Epithelial cell of esophagus (primary cell): ENCODE results near the gene CDKN2A.

ENCODE experiments used
- DNase-seq: peaks from one replicate; pipeline ENCODE4 v3.0.0; 2010; ENCODE audit warnings: low read depth
- H3K4me3 ChIP-seq: 2 replicates; pipeline ENCODE4 v1.5.1; 2011; ENCODE audit warnings: mild to moderate bottlenecking, low read length, control low read depth
- TF ChIP-seq, protein P1 (sequence below): IDR thresholded peaks from 2 replicates; pipeline ENCODE4 v1.5.1; 2011; ENCODE audit warnings: low read depth, mild to moderate bottlenecking, low read length, control low read depth, inconsistent platforms; ENCODE audit not compliant: insufficient read depth; ENCODE audit errors: missing control alignments

Gene CDKN2A

GRCh38 chr9:22008384-22008716 lies 14.2 kb upstream of the CDKN2A start:
- TF ChIP-seq, protein P1, sequence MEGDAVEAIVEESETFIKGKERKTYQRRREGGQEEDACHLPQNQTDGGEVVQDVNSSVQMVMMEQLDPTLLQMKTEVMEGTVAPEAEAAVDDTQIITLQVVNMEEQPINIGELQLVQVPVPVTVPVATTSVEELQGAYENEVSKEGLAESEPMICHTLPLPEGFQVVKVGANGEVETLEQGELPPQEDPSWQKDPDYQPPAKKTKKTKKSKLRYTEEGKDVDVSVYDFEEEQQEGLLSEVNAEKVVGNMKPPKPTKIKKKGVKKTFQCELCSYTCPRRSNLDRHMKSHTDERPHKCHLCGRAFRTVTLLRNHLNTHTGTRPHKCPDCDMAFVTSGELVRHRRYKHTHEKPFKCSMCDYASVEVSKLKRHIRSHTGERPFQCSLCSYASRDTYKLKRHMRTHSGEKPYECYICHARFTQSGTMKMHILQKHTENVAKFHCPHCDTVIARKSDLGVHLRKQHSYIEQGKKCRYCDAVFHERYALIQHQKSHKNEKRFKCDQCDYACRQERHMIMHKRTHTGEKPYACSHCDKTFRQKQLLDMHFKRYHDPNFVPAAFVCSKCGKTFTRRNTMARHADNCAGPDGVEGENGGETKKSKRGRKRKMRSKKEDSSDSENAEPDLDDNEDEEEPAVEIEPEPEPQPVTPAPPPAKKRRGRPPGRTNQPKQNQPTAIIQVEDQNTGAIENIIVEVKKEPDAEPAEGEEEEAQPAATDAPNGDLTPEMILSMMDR, result no peak
- peak overlapping the region; percentile 92 for H3K4me3 ChIP-seq
- DNase-seq, result no peak

DNA sequence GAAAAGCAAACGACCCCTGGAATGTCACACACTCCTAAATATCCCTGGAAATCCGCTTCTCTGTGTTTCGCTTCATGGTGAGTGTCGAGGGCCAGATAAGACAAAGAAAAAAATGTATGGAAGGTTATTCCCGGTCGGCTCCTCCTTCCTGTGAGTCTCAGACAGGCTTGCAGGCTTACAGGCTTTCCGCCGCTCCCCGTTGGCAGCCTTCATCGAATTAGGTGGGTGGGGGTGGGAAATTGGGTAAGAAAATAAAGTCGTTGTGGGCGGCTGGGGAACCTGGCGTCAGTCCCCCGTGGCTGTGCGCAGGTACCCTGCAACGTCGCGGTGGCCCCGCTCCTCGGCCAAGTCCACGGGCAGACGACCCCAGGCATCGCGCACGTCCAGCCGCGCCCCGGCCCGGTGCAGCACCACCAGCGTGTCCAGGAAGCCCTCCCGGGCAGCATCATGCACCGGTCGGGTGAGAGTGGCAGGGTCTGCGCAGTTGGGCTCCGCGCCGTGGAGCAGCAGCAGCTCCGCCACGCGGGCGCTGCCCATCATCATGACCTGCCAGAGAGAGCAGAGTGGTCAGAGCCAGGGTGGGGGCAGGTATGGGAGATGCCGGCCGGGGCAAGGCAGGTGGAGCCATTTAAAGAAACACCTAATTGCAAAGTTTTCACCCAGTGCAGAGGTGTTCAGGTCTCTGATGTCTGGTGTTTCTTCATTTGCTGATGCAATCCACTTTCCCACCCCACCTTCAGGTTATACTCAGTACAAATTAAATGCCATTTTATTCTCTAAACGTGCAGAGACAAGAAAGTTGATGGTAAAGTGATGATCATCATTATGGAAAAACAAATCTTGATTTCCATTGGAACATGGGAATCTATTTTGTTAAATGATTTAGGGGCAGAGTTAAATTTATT lies 11.8 kb upstream of the CDKN2A start:
- peak; percentile 69 for DNase-seq
- peak overlapping the region; percentile 92 for H3K4me3 ChIP-seq
- TF ChIP-seq, protein P1, result peak; percentile 2

DNA sequence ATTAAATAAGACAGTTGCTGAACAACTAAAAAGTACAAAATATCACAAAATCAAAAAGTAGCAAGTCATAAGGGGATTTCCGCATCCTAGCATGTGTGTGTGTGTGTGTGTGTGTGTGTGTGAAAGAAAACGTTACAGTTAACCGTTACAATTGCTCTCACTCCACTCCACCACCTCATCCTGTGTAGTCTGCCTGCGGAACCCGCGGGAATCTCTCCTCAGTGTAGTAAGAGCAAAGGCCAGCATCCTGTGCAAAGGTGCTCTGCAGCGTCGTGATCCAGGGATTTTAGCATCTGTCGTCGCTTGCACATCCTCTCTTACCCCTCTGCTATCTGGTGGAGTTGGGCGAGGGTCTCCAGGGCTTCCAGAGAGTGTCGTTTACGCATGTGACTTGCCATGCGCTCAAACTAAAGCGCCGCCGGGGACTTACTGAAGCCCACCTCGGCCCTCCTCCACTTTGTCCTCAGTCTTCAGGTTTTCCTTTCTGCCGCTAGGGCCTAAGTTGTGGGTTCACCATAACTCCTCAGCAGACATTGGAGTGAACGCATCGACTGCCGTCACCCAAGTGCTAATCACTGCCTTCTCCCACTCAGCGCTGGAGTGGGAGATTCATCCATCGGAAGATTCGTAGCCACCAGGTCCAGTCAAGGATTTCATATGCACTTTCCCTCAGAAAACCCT lies 11.0 kb upstream of the CDKN2A start:
- peak overlapping the region; percentile 92 for H3K4me3 ChIP-seq
- no peak for DNase-seq
- TF ChIP-seq, protein P1, result peak; percentile 21

DNA sequence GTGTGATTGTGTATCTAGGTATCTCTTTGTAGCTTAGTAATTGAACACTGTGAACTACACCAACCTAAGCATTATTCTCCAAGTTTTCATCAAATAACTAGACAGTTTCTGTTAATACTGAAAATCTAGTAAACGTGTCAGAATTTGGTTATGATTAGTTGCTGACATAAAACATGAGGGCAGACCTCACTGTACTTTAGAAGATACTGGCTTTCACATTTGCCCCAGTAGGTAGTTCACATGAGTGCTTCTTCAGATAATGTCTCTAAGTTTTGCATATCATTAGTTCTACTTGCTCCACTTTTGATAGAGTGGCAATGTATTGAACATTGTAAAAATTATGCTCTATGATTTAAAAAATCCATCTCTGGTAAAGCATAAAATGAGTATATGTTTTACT lies 7.8 kb upstream of the CDKN2A start:
- TF ChIP-seq, protein P1, result no peak
- H3K4me3 ChIP-seq, result no peak overlapping the region
- no peak for DNase-seq

GRCh38 chr9:21998026-21998425 lies 3.8 kb upstream of the CDKN2A start:
- H3K4me3 ChIP-seq, result no peak overlapping the region
- TF ChIP-seq, protein P1, result no peak
- no peak for DNase-seq

DNA sequence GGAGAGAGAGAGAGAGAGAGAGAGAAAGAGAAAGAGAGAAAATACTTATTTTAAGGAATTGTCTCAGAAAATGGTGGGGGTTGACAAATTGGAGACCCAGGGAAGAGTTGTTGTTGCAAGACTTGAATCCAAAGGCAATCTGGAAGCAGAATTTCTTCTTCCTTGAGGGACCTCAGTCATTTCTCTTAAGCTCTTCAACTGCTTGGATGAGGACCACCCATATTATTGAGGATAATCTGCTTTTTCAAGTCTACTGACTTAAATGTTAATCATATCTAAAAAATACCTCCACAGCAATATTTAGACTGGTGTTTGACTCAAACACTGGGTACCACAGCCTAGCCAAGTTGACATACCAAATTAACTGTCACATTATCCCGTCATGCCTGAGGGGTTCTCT lies 3.3 kb upstream of the CDKN2A start:
- no peak overlapping the region for H3K4me3 ChIP-seq
- DNase-seq, result no peak
- TF ChIP-seq, protein P1, result no peak
